Adipocyte (in vitro differentiated cells): ENCODE data around the gene PPP1R26.

Source experiments
- DNase-seq: peaks from one replicate; pipeline ENCODE4 v3.0.0-alpha.2; 2015; ENCODE audit warnings: low read depth
- H3K27me3 ChIP-seq: replicated peaks from 2 replicates; pipeline ENCODE4 v1.7.0; 2013; ENCODE audit warnings: mild to moderate bottlenecking, low read length, moderate library complexity; ENCODE audit not compliant: control insufficient read depth, insufficient read depth
- H3K36me3 ChIP-seq: 2 replicates; pipeline ENCODE4 v1.7.0; 2013; ENCODE audit warnings: low read length, mild to moderate bottlenecking, moderate library complexity; ENCODE audit not compliant: control insufficient read depth, insufficient read depth, severe bottlenecking
- H3K4me1 ChIP-seq: 2 replicates; pipeline ENCODE4 v1.7.0; 2013; ENCODE audit warnings: mild to moderate bottlenecking, low read length, moderate library complexity; ENCODE audit not compliant: control insufficient read depth, insufficient read depth
- H3K4me3 ChIP-seq: 2 replicates; pipeline ENCODE4 v1.7.0; 2013; ENCODE audit warnings: mild to moderate bottlenecking, low read length, moderate library complexity
- H3K9ac ChIP-seq: 2 replicates; pipeline ENCODE4 v1.7.0; 2013; ENCODE audit warnings: mild to moderate bottlenecking, low read length, moderate library complexity
- H3K9me3 ChIP-seq: 2 replicates; pipeline ENCODE4 v1.7.0; 2013; ENCODE audit warnings: mild to moderate bottlenecking, low read length, moderate library complexity; ENCODE audit not compliant: control insufficient read depth

PPP1R26 gene

GRCh38 chr9:135502168-135502872 lies 22.7 kb downstream of the PPP1R26 start:
- peak overlapping the region; percentile 90 for H3K4me3 ChIP-seq

GRCh38 chr9:135502873-135503321 lies 23.3 kb downstream of the PPP1R26 start:
- Histone ChIP-seq H3K9ac (no peak overlapping the region), H3K9me3 (no peaks in the 10 kb centered on the region), H3K4me3 (no peak overlapping the region), H3K4me1 (peaks cover 18% of the 10 kb centered on the region), H3K36me3 (peaks cover 26% of the 10 kb centered on the region), H3K27me3 (no peaks in the 10 kb centered on the region)
- DNase-seq: no peak

More at GRCh38 chr9:135502168-135502872, 22.7 kb downstream of the PPP1R26 start:
- Histone ChIP-seq H3K4me1 (peaks cover 18% of the 10 kb centered on the region), H3K9me3 (no peaks in the 10 kb centered on the region), H3K36me3 (peaks cover 26% of the 10 kb centered on the region), H3K27me3 (no peaks in the 10 kb centered on the region), H3K9ac (peak overlapping the region; percentile 94)
- no peak for DNase-seq

GRCh38 chr9:135503371-135504261 lies 24.0 kb downstream of the PPP1R26 start:
- no peak overlapping the region for H3K9ac ChIP-seq
- no peaks in the 10 kb centered on the region for H3K27me3 ChIP-seq
- peaks cover 26% of the 10 kb centered on the region for H3K36me3 ChIP-seq
- DNase-seq: no peak
- no peaks in the 10 kb centered on the region for H3K9me3 ChIP-seq
- no peak overlapping the region for H3K4me3 ChIP-seq
- peaks cover 18% of the 10 kb centered on the region for H3K4me1 ChIP-seq

GRCh38 chr9:135504262-135505243 lies 25.0 kb downstream of the PPP1R26 start:
- H3K4me1 ChIP-seq: peaks cover 11% of the 10 kb centered on the region
- no peaks in the 10 kb centered on the region for H3K27me3 ChIP-seq
- no peak overlapping the region for H3K4me3 ChIP-seq
- H3K9ac ChIP-seq: no peak overlapping the region
- DNase-seq: peak; percentile 70
- H3K9me3 ChIP-seq: peaks cover 5% of the 10 kb centered on the region
- peaks cover 26% of the 10 kb centered on the region for H3K36me3 ChIP-seq

- H3K9ac ChIP-seq: no peak overlapping the region
- H3K9me3 ChIP-seq: peaks cover 7% of the 10 kb centered on the region
- no peak for DNase-seq
- H3K27me3 ChIP-seq: no peaks in the 10 kb centered on the region
- H3K4me3 ChIP-seq: no peak overlapping the region
- peaks cover 9% of the 10 kb centered on the region for H3K4me1 ChIP-seq
- peaks cover 26% of the 10 kb centered on the region for H3K36me3 ChIP-seq
Observed at GRCh38 chr9:135505406-135506187, 26.0 kb downstream of the PPP1R26 start.

GRCh38 chr9:135506327-135507103 lies 26.9 kb downstream of the PPP1R26 start:
- no peak overlapping the region for H3K9ac ChIP-seq
- peaks cover 8% of the 10 kb centered on the region for H3K4me1 ChIP-seq
- H3K36me3 ChIP-seq: peaks cover 26% of the 10 kb centered on the region
- no peak for DNase-seq
- no peak overlapping the region for H3K4me3 ChIP-seq
- peaks cover 7% of the 10 kb centered on the region for H3K9me3 ChIP-seq
- H3K27me3 ChIP-seq: no peaks in the 10 kb centered on the region

- DNase-seq: no peak
- Histone ChIP-seq H3K4me3 (no peak overlapping the region), H3K4me1 (peaks cover 4% of the 10 kb centered on the region), H3K9me3 (peaks cover 7% of the 10 kb centered on the region), H3K9ac (no peak overlapping the region), H3K27me3 (no peaks in the 10 kb centered on the region), H3K36me3 (peaks cover 26% of the 10 kb centered on the region)
Observed at GRCh38 chr9:135507104-135508035, 27.8 kb downstream of the PPP1R26 start.

- H3K9me3 ChIP-seq: peaks cover 7% of the 10 kb centered on the region
- no peak overlapping the region for H3K4me3 ChIP-seq
- peaks cover 18% of the 10 kb centered on the region for H3K36me3 ChIP-seq
- H3K9ac ChIP-seq: no peak overlapping the region
- peaks cover 4% of the 10 kb centered on the region for H3K4me1 ChIP-seq
- no peak for DNase-seq
- H3K27me3 ChIP-seq: no peaks in the 10 kb centered on the region
Observed at GRCh38 chr9:135508211-135508820, 28.7 kb downstream of the PPP1R26 start.

GRCh38 chr9:135509458-135509857 lies 29.9 kb downstream of the PPP1R26 start:
- no peak overlapping the region for H3K4me3 ChIP-seq
- peaks cover under 1% of the 10 kb centered on the region for H3K27me3 ChIP-seq
- peaks cover 6% of the 10 kb centered on the region for H3K36me3 ChIP-seq
- peaks cover 7% of the 10 kb centered on the region for H3K9me3 ChIP-seq
- no peak overlapping the region for H3K9ac ChIP-seq
- peaks cover 4% of the 10 kb centered on the region for H3K4me1 ChIP-seq
- no peak for DNase-seq
